Activated naive CD4-positive, alpha-beta T cell treated with anti-CD3 and anti-CD28 coated beads, Interleukin-2, amount 10 ng/mL, durations not matched to agents 7 days and 5 days (primary cell): ENCODE data around the gene NAGPA.

Experiments
- CTCF ChIA-PET: fragments of 350-600 bp; sonication (Branson Sonifier 250); formaldehyde crosslinking; loops from one replicate; lab custom pipeline; 2021; ENCODE audit warnings: antibody characterized with exemption; lab: Charles Lee
- DNase-seq: peaks from one replicate; pipeline ENCODE4 v3.0.0-alpha.2; 2020
- H3K27ac Mint-ChIP-seq: one replicate; pipeline ENCODE4 v1.8.0; 2021; ENCODE audit warnings: mild to moderate bottlenecking, moderate library complexity, mixed read lengths
- H3K27me3 Mint-ChIP-seq: one replicate; pipeline ENCODE4 v1.8.0; 2021; ENCODE audit warnings: mild to moderate bottlenecking, mixed read lengths
- H3K36me3 Mint-ChIP-seq: one replicate; pipeline ENCODE4 v1.8.0; 2021; ENCODE audit warnings: mixed read lengths
- H3K4me1 Mint-ChIP-seq: one replicate; pipeline ENCODE4 v1.8.0; 2021; ENCODE audit warnings: mixed read lengths
- H3K4me3 Mint-ChIP-seq: one replicate; pipeline ENCODE4 v1.8.0; 2021; ENCODE audit warnings: mild to moderate bottlenecking, moderate library complexity, mixed read lengths
- H3K9me3 Mint-ChIP-seq: one replicate; pipeline ENCODE4 v1.8.0; 2021; ENCODE audit warnings: mixed read lengths

The NAGPA gene

GRCh38 chr16:5010576-5011329, 23.0 kb downstream of the NAGPA start:
- Mint-ChIP-seq H3K27me3 (peaks cover 31% of the 10 kb centered on the region), H3K4me1 (no peaks in the 10 kb centered on the region), H3K9me3 (no peaks in the 10 kb centered on the region), H3K27ac (peak overlapping the region; percentile 37), H3K36me3 (no peaks in the 10 kb centered on the region), H3K4me3 (no peak overlapping the region)
- CTCF ChIA-PET, result no interaction called here
- DNase-seq, result no peak

GRCh38 chr16:5008311-5008731, 25.4 kb downstream of the NAGPA start:
- Mint-ChIP-seq H3K27ac (no peak overlapping the region), H3K27me3 (peaks cover 31% of the 10 kb centered on the region), H3K36me3 (no peaks in the 10 kb centered on the region), H3K4me1 (no peaks in the 10 kb centered on the region), H3K4me3 (no peak overlapping the region), H3K9me3 (no peaks in the 10 kb centered on the region)
- no peak for DNase-seq
- CTCF ChIA-PET, result no interaction called here

GRCh38 chr16:5007256-5007655, 26.5 kb downstream of the NAGPA start:
- no peaks in the 10 kb centered on the region for H3K36me3 Mint-ChIP-seq
- H3K9me3 Mint-ChIP-seq, result no peaks in the 10 kb centered on the region
- CTCF ChIA-PET, result no interaction called here
- no peak overlapping the region for H3K27ac Mint-ChIP-seq
- no peak for DNase-seq
- H3K4me1 Mint-ChIP-seq, result no peaks in the 10 kb centered on the region
- no peak overlapping the region for H3K4me3 Mint-ChIP-seq
- H3K27me3 Mint-ChIP-seq, result peaks cover 31% of the 10 kb centered on the region

- Mint-ChIP-seq H3K4me1 (no peaks in the 10 kb centered on the region), H3K27me3 (peaks cover 30% of the 10 kb centered on the region), H3K9me3 (no peaks in the 10 kb centered on the region), H3K27ac (no peak overlapping the region), H3K36me3 (no peaks in the 10 kb centered on the region), H3K4me3 (no peak overlapping the region)
- CTCF ChIA-PET, result no interaction called here
- DNase-seq, result no peak
Observed at GRCh38 chr16:5006348-5007193, 27.2 kb downstream of the NAGPA start.

- CTCF ChIA-PET, result no interaction called here
- Mint-ChIP-seq H3K27ac (no peak overlapping the region), H3K4me3 (no peak overlapping the region)
Observed at GRCh38 chr16:5005916-5006315, 27.8 kb downstream of the NAGPA start.

GRCh38 chr16:5004311-5004710, 29.4 kb downstream of the NAGPA start:
- no peak for DNase-seq
- H3K4me1 Mint-ChIP-seq, result no peaks in the 10 kb centered on the region
- peaks cover 16% of the 10 kb centered on the region for H3K27me3 Mint-ChIP-seq
- H3K4me3 Mint-ChIP-seq, result no peak overlapping the region
- no peaks in the 10 kb centered on the region for H3K36me3 Mint-ChIP-seq
- H3K9me3 Mint-ChIP-seq, result no peaks in the 10 kb centered on the region
- CTCF ChIA-PET, result no interaction called here
- H3K27ac Mint-ChIP-seq, result no peak overlapping the region

More at GRCh38 chr16:5005916-5006315, 27.8 kb downstream of the NAGPA start:
- Mint-ChIP-seq H3K9me3 (no peaks in the 10 kb centered on the region), H3K36me3 (no peaks in the 10 kb centered on the region), H3K4me1 (no peaks in the 10 kb centered on the region), H3K27me3 (peaks cover 29% of the 10 kb centered on the region)
- DNase-seq, result no peak

GRCh38 chr16:5003828-5004227, 29.9 kb downstream of the NAGPA start:
- CTCF ChIA-PET, result no interaction called here
- Mint-ChIP-seq H3K36me3 (no peaks in the 10 kb centered on the region), H3K27me3 (peaks cover 11% of the 10 kb centered on the region), H3K9me3 (no peaks in the 10 kb centered on the region), H3K27ac (no peak overlapping the region), H3K4me1 (no peaks in the 10 kb centered on the region), H3K4me3 (no peak overlapping the region)
- no peak for DNase-seq

GRCh38 chr16:5003211-5003610, 30.5 kb downstream of the NAGPA start:
- no peaks in the 10 kb centered on the region for H3K4me1 Mint-ChIP-seq
- no peak overlapping the region for H3K27ac Mint-ChIP-seq
- peaks cover 6% of the 10 kb centered on the region for H3K27me3 Mint-ChIP-seq
- CTCF ChIA-PET, result no interaction called here
- no peak for DNase-seq
- no peaks in the 10 kb centered on the region for H3K36me3 Mint-ChIP-seq
- H3K4me3 Mint-ChIP-seq, result no peak overlapping the region
- no peaks in the 10 kb centered on the region for H3K9me3 Mint-ChIP-seq

- H3K36me3 Mint-ChIP-seq, result no peaks in the 10 kb centered on the region
- CTCF ChIA-PET, result no interaction called here
- H3K27me3 Mint-ChIP-seq, result peaks cover 6% of the 10 kb centered on the region
- no peak overlapping the region for H3K4me3 Mint-ChIP-seq
- no peak overlapping the region for H3K27ac Mint-ChIP-seq
- no peaks in the 10 kb centered on the region for H3K4me1 Mint-ChIP-seq
- no peaks in the 10 kb centered on the region for H3K9me3 Mint-ChIP-seq
- DNase-seq, result no peak
Observed at GRCh38 chr16:5002699-5003143, 31.0 kb downstream of the NAGPA start.

- DNase-seq, result no peak
- no peaks in the 10 kb centered on the region for H3K9me3 Mint-ChIP-seq
- no peak overlapping the region for H3K27ac Mint-ChIP-seq
- no peaks in the 10 kb centered on the region for H3K4me1 Mint-ChIP-seq
- CTCF ChIA-PET, result interaction anchor here (0.7 kb wide), 1 partner anchor 600 kb away, joined by 3 read pairs; no protein-coding TSS in a partner anchor
- no peaks in the 10 kb centered on the region for H3K36me3 Mint-ChIP-seq
- H3K4me3 Mint-ChIP-seq, result no peak overlapping the region
- peaks cover 6% of the 10 kb centered on the region for H3K27me3 Mint-ChIP-seq
Observed at GRCh38 chr16:5001986-5002385, 31.7 kb downstream of the NAGPA start.

- no peaks in the 10 kb centered on the region for H3K4me1 Mint-ChIP-seq
- H3K27me3 Mint-ChIP-seq, result peaks cover 6% of the 10 kb centered on the region
- no peaks in the 10 kb centered on the region for H3K36me3 Mint-ChIP-seq
- no peak overlapping the region for H3K27ac Mint-ChIP-seq
- DNase-seq, result no peak
- CTCF ChIA-PET, result interaction anchor here (0.7 kb wide), 2 partner anchors 13 to 599 kb away, joined by 3 to 4 read pairs; no protein-coding TSS in a partner anchor
- no peak overlapping the region for H3K4me3 Mint-ChIP-seq
- no peaks in the 10 kb centered on the region for H3K9me3 Mint-ChIP-seq
Observed at GRCh38 chr16:5001571-5001970, 32.2 kb downstream of the NAGPA start.

- CTCF ChIA-PET, result no interaction called here
- no peaks in the 10 kb centered on the region for H3K4me1 Mint-ChIP-seq
- H3K9me3 Mint-ChIP-seq, result no peaks in the 10 kb centered on the region
- DNase-seq, result no peak
- peaks cover 11% of the 10 kb centered on the region for H3K27me3 Mint-ChIP-seq
- H3K4me3 Mint-ChIP-seq, result no peak overlapping the region
- no peaks in the 10 kb centered on the region for H3K36me3 Mint-ChIP-seq
- H3K27ac Mint-ChIP-seq, result no peak overlapping the region
Observed at GRCh38 chr16:5000573-5001001, 33.1 kb downstream of the NAGPA start.

GRCh38 chr16:4994719-4995434, 38.9 kb downstream of the NAGPA start:
- Mint-ChIP-seq H3K27me3 (peaks cover 29% of the 10 kb centered on the region), H3K9me3 (no peaks in the 10 kb centered on the region), H3K4me3 (no peak overlapping the region), H3K27ac (no peak overlapping the region), H3K36me3 (no peaks in the 10 kb centered on the region), H3K4me1 (no peaks in the 10 kb centered on the region)
- no peak for DNase-seq
- CTCF ChIA-PET, result no interaction called here

- H3K9me3 Mint-ChIP-seq, result no peaks in the 10 kb centered on the region
- no peak overlapping the region for H3K27ac Mint-ChIP-seq
- H3K36me3 Mint-ChIP-seq, result no peaks in the 10 kb centered on the region
- no peak for DNase-seq
- CTCF ChIA-PET, result no interaction called here
- H3K4me1 Mint-ChIP-seq, result no peaks in the 10 kb centered on the region
- H3K4me3 Mint-ChIP-seq, result no peak overlapping the region
- H3K27me3 Mint-ChIP-seq, result peaks cover 58% of the 10 kb centered on the region
Observed at GRCh38 chr16:4991754-4992153, 42.0 kb downstream of the NAGPA start.
